Neural cell (in vitro differentiated cells): ENCODE measurements around the gene SERPINI1. TPM values are rescaled to one million over a fixed set of nuclear protein-coding genes. Genes with fewer than 3 reads are reported as not detected.

ENCODE experiments used
- H2AFZ ChIP-seq: fragments of 200-600, 300-800 bp; sonication (generic), shearing (Covaris generic); 2 replicates; pipeline ENCODE4 v1.6.0; 2014; ENCODE audit warnings: low read depth, mild to moderate bottlenecking, antibody characterized with exemption, low read length, moderate library complexity
- H3F3A ChIP-seq: fragments of 200-600 bp; shearing (Covaris generic); 2 replicates; pipeline ENCODE4 v1.6.1; 2016; ENCODE audit warnings: mild to moderate bottlenecking, moderate library complexity, mixed read lengths, antibody characterized with exemption, low read length; ENCODE audit not compliant: insufficient read depth, poor library complexity, severe bottlenecking
- H3K27ac ChIP-seq: fragments of 200-600, 300-800 bp; sonication (generic), shearing (Covaris generic); 2 replicates; pipeline ENCODE4 v1.5.1; 2014; ENCODE audit warnings: mild to moderate bottlenecking, low read length, moderate library complexity
- H3K27me3 ChIP-seq: fragments of 300-800, 200-600 bp; sonication (generic), shearing (Covaris generic); 2 replicates; pipeline ENCODE4 v1.6.0; 2014; ENCODE audit warnings: mild to moderate bottlenecking, low read depth, low read length, moderate library complexity; ENCODE audit not compliant: insufficient read depth
- H3K36me3 ChIP-seq: fragments of 300-800, 200-600 bp; sonication (generic), shearing (Covaris generic); 2 replicates; pipeline ENCODE4 v1.5.1; 2014; ENCODE audit warnings: mild to moderate bottlenecking, antibody characterized with exemption, low read length, moderate library complexity; ENCODE audit not compliant: insufficient read depth
- H3K4me2 ChIP-seq: fragments of 300-800, 200-600 bp; sonication (generic), shearing (Covaris generic); 2 replicates; pipeline ENCODE4 v1.6.0; 2014; ENCODE audit warnings: mild to moderate bottlenecking, low read length
- H3K4me3 ChIP-seq: fragments of 300-800, 200-600 bp; sonication (generic), shearing (Covaris generic); 2 replicates; pipeline ENCODE4 v1.5.1; 2014; ENCODE audit warnings: mild to moderate bottlenecking, low read length, moderate library complexity
- H3K79me2 ChIP-seq: fragments of 200-600 bp; shearing (Covaris generic); replicated peaks from 2 replicates; pipeline ENCODE4 v1.6.0; 2014; ENCODE audit warnings: mild to moderate bottlenecking, low read length, moderate library complexity; ENCODE audit not compliant: insufficient read depth
- H3K9ac ChIP-seq: fragments of 300-800, 200-600 bp; sonication (generic), shearing (Covaris generic); 2 replicates; pipeline ENCODE4 v1.6.1; 2016; ENCODE audit warnings: mild to moderate bottlenecking, low read length, mixed read lengths
- H3K9me2 ChIP-seq: fragments of 200-600 bp; shearing (Covaris generic); 2 replicates; pipeline ENCODE4 v1.6.1; 2016; ENCODE audit warnings: mild to moderate bottlenecking, low read length, mixed read lengths; ENCODE audit not compliant: insufficient read depth
- H3K9me3 ChIP-seq: fragments of 200-600, 300-800 bp; sonication (generic), shearing (Covaris generic); 2 replicates; pipeline ENCODE4 v1.6.1; 2016; ENCODE audit warnings: mild to moderate bottlenecking, mixed run types, low read length, moderate library complexity, mixed read lengths
- H4K20me1 ChIP-seq: fragments of 200-600 bp; shearing (Covaris generic); 2 replicates; pipeline ENCODE4 v1.6.1; 2016; ENCODE audit warnings: mild to moderate bottlenecking, mixed run types; ENCODE audit not compliant: insufficient read depth
- CTCF ChIP-seq: fragments of 450-650 bp; IDR thresholded peaks from 2 replicates; pipeline ENCODE4 v1.5.1; 2014; ENCODE audit warnings: antibody characterized with exemption, mild to moderate bottlenecking, moderate library complexity; ENCODE audit not compliant: poor library complexity, severe bottlenecking
- EP300 ChIP-seq: fragments of 450-650 bp; conservative IDR thresholded peaks from 2 replicates; pipeline ENCODE4 v1.6.1; 2014; ENCODE audit warnings: antibody characterized with exemption, mild to moderate bottlenecking, moderate library complexity; ENCODE audit not compliant: poor library complexity, severe bottlenecking
- EZH2 ChIP-seq: fragments of 200-600, 300-800 bp; shearing (Covaris generic), sonication (generic); IDR thresholded peaks from 2 replicates; pipeline ENCODE4 v1.6.1; 2014; ENCODE audit warnings: antibody characterized with exemption, low read length, borderline replicate concordance, mild to moderate bottlenecking; ENCODE audit not compliant: insufficient read depth, poor library complexity, severe bottlenecking
- MXI1 ChIP-seq: fragments of 450-650 bp; conservative IDR thresholded peaks from 2 replicates; pipeline ENCODE4 v1.6.1; 2014; ENCODE audit warnings: antibody characterized with exemption, mild to moderate bottlenecking; ENCODE audit not compliant: poor library complexity, severe bottlenecking
- POLR2AphosphoS5 ChIP-seq: IDR thresholded peaks from 2 replicates; pipeline ENCODE4 v1.6.1; 2012
- RAD21 ChIP-seq: fragments of 450-650 bp; conservative IDR thresholded peaks from 2 replicates; pipeline ENCODE4 v1.6.1; 2014; ENCODE audit warnings: antibody characterized with exemption, mild to moderate bottlenecking, moderate library complexity
- REST ChIP-seq: IDR thresholded peaks from 2 replicates; pipeline ENCODE4 v1.6.1; 2012; ENCODE audit warnings: borderline replicate concordance
- SMC3 ChIP-seq: fragments of 450-650 bp; conservative IDR thresholded peaks from 2 replicates; pipeline ENCODE4 v1.6.1; 2014; ENCODE audit warnings: antibody characterized with exemption, mild to moderate bottlenecking, moderate library complexity; ENCODE audit not compliant: poor library complexity
- TAF1 ChIP-seq: IDR thresholded peaks from 2 replicates; pipeline ENCODE4 v1.6.1; 2012; ENCODE audit warnings: low read depth
- polyA plus RNA-seq: library from polyadenylated mRNA; depleted of rRNA; stranded (reverse); fragments of >200 nt; gene quantifications from 2 replicates; pipeline ENCODE4 v1.2.3, GENCODE V29; 2014

The SERPINI1 gene
- polyA plus RNA-seq, 1 donor from 2014 or later: 150 TPM

GRCh38 chr3:167808910-167809309, 73.4 kb downstream of the SERPINI1 start:
- no peak overlapping the region for H3K27ac ChIP-seq

GRCh38 chr3:167810236-167810635, 74.7 kb downstream of the SERPINI1 start:
- Histone ChIP-seq H3K9me3 (no peaks in the 10 kb centered on the region), H3K9ac (no peak overlapping the region), H3K4me3 (no peak overlapping the region), H3F3A (no peaks in the 10 kb centered on the region), H3K79me2 (no peaks in the 10 kb centered on the region), H3K4me2 (no peak overlapping the region), H3K9me2 (no peaks in the 10 kb centered on the region), H3K36me3 (no peaks in the 10 kb centered on the region), H3K27ac (no peak overlapping the region), H2AFZ (no peak overlapping the region), H4K20me1 (no peaks in the 10 kb centered on the region), H3K27me3 (no peaks in the 10 kb centered on the region)
- TF ChIP-seq SMC3: no peak
- TF ChIP-seq EP300: no peak
- TF ChIP-seq TAF1: no peak
- TF ChIP-seq MXI1: no peak
- no peak for TF ChIP-seq EZH2
- no peak for TF ChIP-seq RAD21
- no peak for TF ChIP-seq CTCF

More at GRCh38 chr3:167808910-167809309, 73.4 kb downstream of the SERPINI1 start:
- TF ChIP-seq TAF1 (no peak), MXI1 (no peak), EZH2 (no peak), REST (no peak), SMC3 (no peak), EP300 (no peak), CTCF (no peak), POLR2AphosphoS5 (no peak), RAD21 (no peak)
- Histone ChIP-seq H3K9me3 (no peaks in the 10 kb centered on the region), H2AFZ (no peak overlapping the region), H3K79me2 (no peaks in the 10 kb centered on the region), H3F3A (no peaks in the 10 kb centered on the region), H3K9ac (no peak overlapping the region), H3K4me2 (no peak overlapping the region), H3K36me3 (no peaks in the 10 kb centered on the region), H3K9me2 (no peaks in the 10 kb centered on the region), H3K27me3 (no peaks in the 10 kb centered on the region), H3K4me3 (no peak overlapping the region), H4K20me1 (no peaks in the 10 kb centered on the region)
